ENCODE data around the gene PRELID3B.

PRELID3B gene

GRCh38 chr20:59004493-59004762, 38.2 kb downstream of the PRELID3B start:
- Histone ChIP-seq H3K4me1 (ENCODE audit: control insufficient read depth in 1 of 2, insufficient read depth in 2 of 2, low read length in 2 of 2) (peaks cover 38 to 46% of the 10 kb centered on the region in 2 donors), H3K9me3 (ENCODE audit: control insufficient read depth in 1 of 2, low read length in 2 of 2) (no peaks in the 10 kb centered on the region), H3K27me3 (ENCODE audit: control insufficient read depth in 1 of 2, insufficient read depth in 2 of 2, low read length in 2 of 2) (no peaks in the 10 kb centered on the region), H3K36me3 (ENCODE audit: control insufficient read depth in 1 of 2, insufficient read depth in 2 of 2, low read length in 2 of 2) (peaks cover 13 to 41% of the 10 kb centered on the region in 2 donors), H3K4me3 (ENCODE audit: low read depth in 1 of 2, low read length in 2 of 2) (peak overlapping the region; percentile 17 to 89), H3K9ac (ENCODE audit: low read depth in 1 of 2, low read length in 2 of 2) (peak overlapping the region in 1 of 2 donors; percentile 96), H3K27ac (ENCODE audit: low read depth, low read length) (peak overlapping the region; percentile 39)

- H3K9ac ChIP-seq (ENCODE audit: low read depth in 1 of 2, low read length in 2 of 2) = peak overlapping the region in 1 of 2 donors; percentile 96
- H3K4me3 ChIP-seq (ENCODE audit: low read depth in 1 of 2, low read length in 2 of 2) = peak overlapping the region; percentile 17 to 89
- H3K9me3 ChIP-seq (ENCODE audit: control insufficient read depth in 1 of 2, low read length in 2 of 2) = no peaks in the 10 kb centered on the region
- peaks cover 13 to 46% of the 10 kb centered on the region in 2 donors for H3K36me3 ChIP-seq (ENCODE audit: control insufficient read depth in 1 of 2, insufficient read depth in 2 of 2, low read length in 2 of 2)
- no peaks in the 10 kb centered on the region for H3K27me3 ChIP-seq (ENCODE audit: control insufficient read depth in 1 of 2, insufficient read depth in 2 of 2, low read length in 2 of 2)
- H3K27ac ChIP-seq (ENCODE audit: low read depth, low read length) = peak overlapping the region; percentile 39
- H3K4me1 ChIP-seq (ENCODE audit: control insufficient read depth in 1 of 2, insufficient read depth in 2 of 2, low read length in 2 of 2) = peaks cover 38 to 46% of the 10 kb centered on the region in 2 donors
Observed at GRCh38 chr20:59003836-59004492, 38.6 kb downstream of the PRELID3B start.

GRCh38 chr20:59002874-59003399, 39.6 kb downstream of the PRELID3B start:
- H3K9ac ChIP-seq (ENCODE audit: low read depth in 1 of 2, low read length in 2 of 2) = no peak overlapping the region
- peaks cover 32 to 37% of the 10 kb centered on the region in 2 donors for H3K4me1 ChIP-seq (ENCODE audit: control insufficient read depth in 1 of 2, insufficient read depth in 2 of 2, low read length in 2 of 2)
- H3K36me3 ChIP-seq (ENCODE audit: control insufficient read depth in 1 of 2, insufficient read depth in 2 of 2, low read length in 2 of 2) = peaks cover 13 to 52% of the 10 kb centered on the region in 2 donors
- no peaks in the 10 kb centered on the region for H3K9me3 ChIP-seq (ENCODE audit: control insufficient read depth in 1 of 2, low read length in 2 of 2)
- H3K27ac ChIP-seq (ENCODE audit: low read depth, low read length) = no peak overlapping the region
- H3K4me3 ChIP-seq (ENCODE audit: low read depth in 1 of 2, low read length in 2 of 2) = no peak overlapping the region
- no peaks in the 10 kb centered on the region for H3K27me3 ChIP-seq (ENCODE audit: control insufficient read depth in 1 of 2, insufficient read depth in 2 of 2, low read length in 2 of 2)

- Histone ChIP-seq H3K9ac (ENCODE audit: low read depth in 1 of 2, low read length in 2 of 2) (no peak overlapping the region), H3K9me3 (ENCODE audit: control insufficient read depth in 1 of 2, low read length in 2 of 2) (no peaks in the 10 kb centered on the region), H3K27ac (ENCODE audit: low read depth, low read length) (no peak overlapping the region), H3K36me3 (ENCODE audit: control insufficient read depth in 1 of 2, insufficient read depth in 2 of 2, low read length in 2 of 2) (peaks cover 18 to 58% of the 10 kb centered on the region in 2 donors), H3K27me3 (ENCODE audit: control insufficient read depth in 1 of 2, insufficient read depth in 2 of 2, low read length in 2 of 2) (no peaks in the 10 kb centered on the region), H3K4me1 (ENCODE audit: control insufficient read depth in 1 of 2, insufficient read depth in 2 of 2, low read length in 2 of 2) (peaks cover 26 to 32% of the 10 kb centered on the region in 2 donors), H3K4me3 (ENCODE audit: low read depth in 1 of 2, low read length in 2 of 2) (no peak overlapping the region)
Observed at GRCh38 chr20:59002388-59002787, 40.2 kb downstream of the PRELID3B start.

GRCh38 chr20:59001449-59002171, 41.0 kb downstream of the PRELID3B start:
- no peak overlapping the region for H3K27ac ChIP-seq (ENCODE audit: low read depth, low read length)
- H3K9me3 ChIP-seq (ENCODE audit: control insufficient read depth in 1 of 2, low read length in 2 of 2) = no peaks in the 10 kb centered on the region
- peaks cover 25 to 31% of the 10 kb centered on the region in 2 donors for H3K4me1 ChIP-seq (ENCODE audit: control insufficient read depth in 1 of 2, insufficient read depth in 2 of 2, low read length in 2 of 2)
- H3K36me3 ChIP-seq (ENCODE audit: control insufficient read depth in 1 of 2, insufficient read depth in 2 of 2, low read length in 2 of 2) = peaks cover 25 to 63% of the 10 kb centered on the region in 2 donors
- H3K9ac ChIP-seq (ENCODE audit: low read depth in 1 of 2, low read length in 2 of 2) = no peak overlapping the region
- no peaks in the 10 kb centered on the region for H3K27me3 ChIP-seq (ENCODE audit: control insufficient read depth in 1 of 2, insufficient read depth in 2 of 2, low read length in 2 of 2)
- H3K4me3 ChIP-seq (ENCODE audit: low read depth in 1 of 2, low read length in 2 of 2) = no peak overlapping the region

GRCh38 chr20:59001068-59001448, 41.5 kb downstream of the PRELID3B start:
- Histone ChIP-seq H3K4me3 (ENCODE audit: low read depth in 1 of 2, low read length in 2 of 2) (no peak overlapping the region), H3K9me3 (ENCODE audit: control insufficient read depth in 1 of 2, low read length in 2 of 2) (no peaks in the 10 kb centered on the region), H3K36me3 (ENCODE audit: control insufficient read depth in 1 of 2, insufficient read depth in 2 of 2, low read length in 2 of 2) (peaks cover 31 to 68% of the 10 kb centered on the region in 2 donors), H3K27me3 (ENCODE audit: control insufficient read depth in 1 of 2, insufficient read depth in 2 of 2, low read length in 2 of 2) (no peaks in the 10 kb centered on the region), H3K9ac (ENCODE audit: low read depth in 1 of 2, low read length in 2 of 2) (no peak overlapping the region), H3K27ac (ENCODE audit: low read depth, low read length) (no peak overlapping the region), H3K4me1 (ENCODE audit: control insufficient read depth in 1 of 2, insufficient read depth in 2 of 2, low read length in 2 of 2) (peaks cover 25 to 26% of the 10 kb centered on the region in 2 donors)

GRCh38 chr20:59000326-59000725, 42.3 kb downstream of the PRELID3B start:
- Histone ChIP-seq H3K27me3 (ENCODE audit: control insufficient read depth in 1 of 2, insufficient read depth in 2 of 2, low read length in 2 of 2) (no peaks in the 10 kb centered on the region), H3K36me3 (ENCODE audit: control insufficient read depth in 1 of 2, insufficient read depth in 2 of 2, low read length in 2 of 2) (peaks cover 36 to 75% of the 10 kb centered on the region in 2 donors), H3K9me3 (ENCODE audit: control insufficient read depth in 1 of 2, low read length in 2 of 2) (no peaks in the 10 kb centered on the region), H3K27ac (ENCODE audit: low read depth, low read length) (no peak overlapping the region), H3K4me1 (ENCODE audit: control insufficient read depth in 1 of 2, insufficient read depth in 2 of 2, low read length in 2 of 2) (peaks cover 18 to 19% of the 10 kb centered on the region in 2 donors), H3K9ac (ENCODE audit: low read depth in 1 of 2, low read length in 2 of 2) (no peak overlapping the region), H3K4me3 (ENCODE audit: low read depth in 1 of 2, low read length in 2 of 2) (no peak overlapping the region)

GRCh38 chr20:58998656-58999055, 43.9 kb downstream of the PRELID3B start:
- H3K27ac ChIP-seq (ENCODE audit: low read depth, low read length) = no peak overlapping the region
- H3K4me1 ChIP-seq (ENCODE audit: control insufficient read depth in 1 of 2, insufficient read depth in 2 of 2, low read length in 2 of 2) = peaks cover 2 to 4% of the 10 kb centered on the region in 2 donors
- H3K9ac ChIP-seq (ENCODE audit: low read depth in 1 of 2, low read length in 2 of 2) = no peak overlapping the region
- H3K4me3 ChIP-seq (ENCODE audit: low read depth in 1 of 2, low read length in 2 of 2) = no peak overlapping the region
- H3K27me3 ChIP-seq (ENCODE audit: control insufficient read depth in 1 of 2, insufficient read depth in 2 of 2, low read length in 2 of 2) = no peaks in the 10 kb centered on the region
- H3K36me3 ChIP-seq (ENCODE audit: control insufficient read depth in 1 of 2, insufficient read depth in 2 of 2, low read length in 2 of 2) = peaks cover 46 to 86% of the 10 kb centered on the region in 2 donors
- no peaks in the 10 kb centered on the region for H3K9me3 ChIP-seq (ENCODE audit: control insufficient read depth in 1 of 2, low read length in 2 of 2)

GRCh38 chr20:58997141-58997770, 45.3 kb downstream of the PRELID3B start:
- peaks cover 60 to 88% of the 10 kb centered on the region in 2 donors for H3K36me3 ChIP-seq (ENCODE audit: control insufficient read depth in 1 of 2, insufficient read depth in 2 of 2, low read length in 2 of 2)

GRCh38 chr20:58996226-58996611, 46.4 kb downstream of the PRELID3B start:
- Histone ChIP-seq H3K27ac (ENCODE audit: low read depth, low read length) (no peak overlapping the region), H3K27me3 (ENCODE audit: control insufficient read depth in 1 of 2, insufficient read depth in 2 of 2, low read length in 2 of 2) (no peaks in the 10 kb centered on the region), H3K4me3 (ENCODE audit: low read depth in 1 of 2, low read length in 2 of 2) (no peak overlapping the region), H3K4me1 (ENCODE audit: control insufficient read depth in 1 of 2, insufficient read depth in 2 of 2, low read length in 2 of 2) (no peaks in the 10 kb centered on the region), H3K9me3 (ENCODE audit: control insufficient read depth in 1 of 2, low read length in 2 of 2) (no peaks in the 10 kb centered on the region), H3K9ac (ENCODE audit: low read depth in 1 of 2, low read length in 2 of 2) (no peak overlapping the region), H3K36me3 (ENCODE audit: control insufficient read depth in 1 of 2, insufficient read depth in 2 of 2, low read length in 2 of 2) (peaks cover 61 to 88% of the 10 kb centered on the region in 2 donors)

More at GRCh38 chr20:58997141-58997770, 45.3 kb downstream of the PRELID3B start:
- Histone ChIP-seq H3K27me3 (ENCODE audit: control insufficient read depth in 1 of 2, insufficient read depth in 2 of 2, low read length in 2 of 2) (no peaks in the 10 kb centered on the region), H3K9me3 (ENCODE audit: control insufficient read depth in 1 of 2, low read length in 2 of 2) (no peaks in the 10 kb centered on the region), H3K9ac (ENCODE audit: low read depth in 1 of 2, low read length in 2 of 2) (no peak overlapping the region), H3K27ac (ENCODE audit: low read depth, low read length) (no peak overlapping the region), H3K4me1 (ENCODE audit: control insufficient read depth in 1 of 2, insufficient read depth in 2 of 2, low read length in 2 of 2) (no peaks in the 10 kb centered on the region), H3K4me3 (ENCODE audit: low read depth in 1 of 2, low read length in 2 of 2) (no peak overlapping the region)

Measured in duodenal mucosa (tissue), 2 donors.